A549 (cell line): Measurements from ENCODE around the gene HCST. TPM values are rescaled to one million over a fixed set of nuclear protein-coding genes. Genes with fewer than 3 reads are reported as not detected.

Experiments used
- ATAC-seq, 2 experiments: fragments of 200-7000 bp in 1 of 2; fragments of >200 bp in 1 of 2; cut with Nextera tagmentation in 1 of 2; cut with Tn5 transposase in 1 of 2; 3 replicates each; pipeline versions ENCODE4 v1.8.0 to v1.9.1; 2018 to 2020; ENCODE audit warnings: mild to moderate bottlenecking in 1 of 2, moderate library complexity in 1 of 2
- CTCF ChIA-PET: fragments of 300-600 bp; sonication (Branson Sonifier 250); formaldehyde crosslinking; extraction: SDS; loops from one replicate; lab custom pipeline; 2021; ENCODE audit warnings: antibody characterized with exemption, inconsistent platforms; lab: Yijun Ruan, JAX
- POLR2A ChIA-PET: fragments of 350-600 bp; formaldehyde crosslinking; extraction: SDS; loops from one replicate; lab custom pipeline; 2021; ENCODE audit warnings: antibody characterized with exemption, inconsistent platforms; lab: Yijun Ruan, JAX
- DNase-seq, 2 experiments: peaks; one replicate each; pipeline versions ENCODE4 v3.0.0 to v3.0.0-alpha.2; 2011 to 2016; ENCODE audit warnings: low read depth in 1 of 2, low spot score in 1 of 2
- FAIRE-seq: peaks from 2 replicates; lab custom pipeline; 2011; peaks lifted over from hg19 to GRCh38; lab: Jason Lieb, UNC
- H3K27ac ChIP-seq, 2 experiments: fragments of >200 bp; sonication (Bioruptor Twin); formaldehyde crosslinking; 3 replicates each; pipeline ENCODE4 v1.5.1; 2016 to 2017
- H3K4me1 ChIP-seq: fragments of >200 bp; sonication (Bioruptor Twin); formaldehyde crosslinking; 3 replicates; pipeline ENCODE4 v1.6.1; 2016
- H3K4me2 ChIP-seq: fragments of >200 bp; sonication (Bioruptor Twin); formaldehyde crosslinking; 3 replicates; pipeline ENCODE4 v1.6.1; 2016
- H3K4me3 ChIP-seq: fragments of >200 bp; sonication (Bioruptor Twin); formaldehyde crosslinking; 3 replicates; pipeline ENCODE4 v1.5.1; 2016
- H3K9me3 ChIP-seq: fragments of >200 bp; sonication (Bioruptor Twin); formaldehyde crosslinking; 3 replicates; pipeline ENCODE4 v1.6.1; 2016
- CBX2 ChIP-seq: fragments of 200-600 bp; sonication (generic); IDR thresholded peaks from 2 replicates; pipeline ENCODE4 v1.6.1; 2016; ENCODE audit warnings: low read depth, mild to moderate bottlenecking, borderline replicate concordance
- FOXS1 ChIP-seq: fragments of 250-450 bp; sonication (Bioruptor Pico); IDR thresholded peaks from 2 replicates; pipeline ENCODE4 v1.5.0; 2020; ENCODE audit warnings: mild to moderate bottlenecking, moderate library complexity
- HOXB13 ChIP-seq: fragments of 250-450 bp; sonication (Bioruptor Pico); IDR thresholded peaks from 2 replicates; pipeline ENCODE4 v1.5.0; 2020; ENCODE audit warnings: low read depth, mild to moderate bottlenecking, moderate library complexity
- JUN ChIP-seq, 2 experiments: fragments of >200 bp; sonication (Bioruptor Twin); formaldehyde crosslinking; IDR thresholded peaks; 2 replicates in 1 of 2; 3 replicates in 1 of 2; pipeline ENCODE4 v1.6.1; 2016 to 2017
- MAZ ChIP-seq: fragments of 150-350 bp; IDR thresholded peaks from 2 replicates; pipeline ENCODE4 v1.6.1; 2014; ENCODE audit warnings: antibody characterized with exemption, low read depth, low read length, borderline replicate concordance
- MYC ChIP-seq: IDR thresholded peaks from 2 replicates; pipeline ENCODE4 v1.6.1; 2012; ENCODE audit warnings: mild to moderate bottlenecking, inconsistent platforms, low read length, improper control_type of control experiment, borderline replicate concordance
- RAD21 ChIP-seq, 2 experiments: fragments of >200 bp in 1 of 2; sonication (Bioruptor Twin) in 1 of 2; formaldehyde crosslinking in 1 of 2; IDR thresholded peaks in 1 of 2; conservative IDR thresholded peaks in 1 of 2; 2 replicates in 1 of 2; 3 replicates in 1 of 2; pipeline ENCODE4 v1.6.1; 2012 to 2018; ENCODE audit warnings: inconsistent platforms in 1 of 2
- SREBF2 ChIP-seq: fragments of 450-650 bp; IDR thresholded peaks from 2 replicates; pipeline ENCODE4 v1.6.1; 2014; ENCODE audit warnings: mild to moderate bottlenecking, moderate library complexity
- ZC3H11A ChIP-seq: fragments of 450-650 bp; IDR thresholded peaks from 2 replicates; pipeline ENCODE4 v1.6.1; 2014; ENCODE audit warnings: antibody characterized with exemption, mild to moderate bottlenecking
- ZNF302 ChIP-seq: fragments of 250-450 bp; sonication (Bioruptor Pico); IDR thresholded peaks from 2 replicates; pipeline ENCODE4 v1.9.0; 2021; ENCODE audit warnings: inconsistent platforms, mild to moderate bottlenecking, moderate library complexity
- WGBS: methylation state at CpG from one replicate; pipeline ENCODE4 v1.1.6; 2017; ENCODE audit errors: missing lambda C conversion rate; 5-methylcytosine and 5-hydroxymethylcytosine counted together
- polyA plus RNA-seq, 4 experiments: library from polyadenylated mRNA; depleted of rRNA in 3 of 4; stranded (reverse); fragments of >200 nt; fragmentation: RNase III in 1 of 4; extraction: RNeasy Plus Mini Kit Qiagen cat#74134 plus additional on column Dnase treatment in 1 of 4; gene quantifications; 2 replicates in 3 of 4; 3 replicates in 1 of 4; pipeline ENCODE4 v1.2.3, GENCODE V29; 2011 to 2017
- TF ChIP-seq, protein P1 (sequence below): fragments of 450-650 bp; IDR thresholded peaks from 2 replicates; pipeline ENCODE4 v1.6.1; 2014; ENCODE audit warnings: antibody characterized with exemption
- TF ChIP-seq, protein P2 (sequence below): fragments of 200-600 bp; sonication (generic); IDR thresholded peaks from 2 replicates; pipeline ENCODE4 v1.6.1; 2016; ENCODE audit warnings: antibody characterized with exemption, mild to moderate bottlenecking, moderate library complexity
- TF ChIP-seq, protein P3 (sequence below): IDR thresholded peaks from 2 replicates; pipeline ENCODE4 v1.6.1; 2012
- TF ChIP-seq, protein P4 (sequence below): fragments of 250-450 bp; sonication (Bioruptor Pico); IDR thresholded peaks from 2 replicates; pipeline ENCODE4 v1.5.0; 2021; ENCODE audit warnings: mild to moderate bottlenecking, moderate library complexity, borderline replicate concordance
- TF ChIP-seq, protein P5 (sequence below): IDR thresholded peaks from 2 replicates; pipeline ENCODE4 v1.6.1; 2012; ENCODE audit warnings: low read depth, borderline replicate concordance

Gene HCST
- polyA plus RNA-seq, 2 of the 4 experiments (the other 2 are of a cell fraction): 0.49 TPM; not detected in 1

DNA sequence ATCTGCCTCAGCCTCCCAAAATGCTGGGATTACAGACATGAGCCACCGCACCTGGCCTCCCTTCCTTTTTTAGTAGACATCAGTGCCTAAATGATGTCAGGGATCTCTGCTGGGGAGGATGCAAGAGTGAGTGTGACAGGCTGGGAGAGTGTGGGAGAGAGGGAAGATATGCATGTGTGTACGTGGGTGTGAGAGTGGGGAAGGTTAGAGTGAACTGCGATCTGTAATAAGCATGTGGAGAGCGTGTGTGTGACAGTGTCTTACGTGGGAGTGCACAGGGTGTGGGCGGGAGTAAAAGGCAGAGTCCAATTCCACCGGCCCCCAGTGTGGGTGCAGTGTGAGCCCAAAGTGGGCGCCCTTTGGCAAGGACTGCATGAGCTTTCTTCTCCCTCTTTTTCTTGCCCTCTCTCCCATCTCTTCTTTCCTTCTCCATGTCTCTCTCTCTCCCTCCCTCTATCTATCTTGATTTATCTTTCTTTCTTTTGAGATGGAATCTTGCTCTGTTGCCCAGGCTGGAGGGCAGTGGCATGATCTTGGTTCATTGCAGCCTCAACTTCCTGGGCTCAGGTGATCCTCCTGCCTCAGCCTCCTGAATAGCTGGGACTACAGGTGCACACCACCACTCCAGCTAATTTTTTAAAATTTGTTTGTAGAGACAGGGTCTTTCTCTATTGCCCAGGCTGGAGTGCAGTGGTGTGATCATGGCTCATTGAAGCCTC, 49.1 kb upstream of the HCST start (continued):
- TF ChIP-seq, protein P1, sequence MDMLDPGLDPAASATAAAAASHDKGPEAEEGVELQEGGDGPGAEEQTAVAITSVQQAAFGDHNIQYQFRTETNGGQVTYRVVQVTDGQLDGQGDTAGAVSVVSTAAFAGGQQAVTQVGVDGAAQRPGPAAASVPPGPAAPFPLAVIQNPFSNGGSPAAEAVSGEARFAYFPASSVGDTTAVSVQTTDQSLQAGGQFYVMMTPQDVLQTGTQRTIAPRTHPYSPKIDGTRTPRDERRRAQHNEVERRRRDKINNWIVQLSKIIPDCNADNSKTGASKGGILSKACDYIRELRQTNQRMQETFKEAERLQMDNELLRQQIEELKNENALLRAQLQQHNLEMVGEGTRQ: no peak
- TF ChIP-seq RAD21 (conservative IDR thresholded peaks at IDR 0.05 in 1 of 2, IDR thresholded peaks at IDR 0.05 in 1 of 2): no peak

DNA sequence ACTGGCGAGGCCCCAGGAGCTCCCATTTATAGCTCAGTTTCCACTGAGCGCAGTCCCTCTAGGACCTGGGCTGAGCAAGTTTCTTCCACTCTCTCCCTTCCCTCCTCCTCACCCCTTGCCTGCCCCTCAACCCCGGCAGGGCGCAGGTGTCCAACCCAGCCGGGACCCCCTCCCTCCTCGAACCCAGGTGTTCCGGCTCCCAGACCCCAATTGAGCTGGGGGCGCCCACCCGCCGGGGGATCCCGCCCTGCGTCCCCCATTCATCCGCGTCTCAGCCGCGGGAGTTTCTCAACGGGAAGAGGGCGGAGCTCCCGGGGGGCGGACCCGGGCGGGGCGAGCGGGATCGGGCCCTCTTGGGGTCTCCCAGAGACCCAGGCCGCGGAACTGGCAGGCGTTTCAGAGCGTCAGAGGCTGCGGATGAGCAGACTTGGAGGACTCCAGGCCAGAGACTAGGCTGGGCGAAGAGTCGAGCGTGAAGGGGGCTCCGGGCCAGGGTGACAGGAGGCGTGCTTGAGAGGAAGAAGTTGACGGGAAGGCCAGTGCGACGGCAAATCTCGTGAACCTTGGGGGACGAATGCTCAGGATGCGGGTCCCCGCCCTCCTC, 45.7 kb upstream of the HCST start, which contains the start of gene KIRREL2:
Gene KIRREL2, plus strand, starts transcription at position 366 of the 604 bp plus-strand sequence. Its CDS starts 209 bp downstream, at position 575.
- Histone ChIP-seq H3K4me3 (peak within 1 kb of the TSS; percentile 55), H3K4me2 (peak within 1 kb of the TSS; percentile 99), H3K4me1 (peaks cover 11% of the 10 kb centered on the region; the same call in 2 of the 3 replicates), H3K27ac (peak within 1 kb of the TSS; percentile 45 to 78; a peak in 5 of 6 replicates), H3K9me3 (no peaks in the 10 kb centered on the region)
- DNase-seq (peak in 1 of 2 experiments; percentile 80), ATAC-seq (peak; percentile 57 to 75), FAIRE-seq (no peak)
- TF ChIP-seq, protein P2, sequence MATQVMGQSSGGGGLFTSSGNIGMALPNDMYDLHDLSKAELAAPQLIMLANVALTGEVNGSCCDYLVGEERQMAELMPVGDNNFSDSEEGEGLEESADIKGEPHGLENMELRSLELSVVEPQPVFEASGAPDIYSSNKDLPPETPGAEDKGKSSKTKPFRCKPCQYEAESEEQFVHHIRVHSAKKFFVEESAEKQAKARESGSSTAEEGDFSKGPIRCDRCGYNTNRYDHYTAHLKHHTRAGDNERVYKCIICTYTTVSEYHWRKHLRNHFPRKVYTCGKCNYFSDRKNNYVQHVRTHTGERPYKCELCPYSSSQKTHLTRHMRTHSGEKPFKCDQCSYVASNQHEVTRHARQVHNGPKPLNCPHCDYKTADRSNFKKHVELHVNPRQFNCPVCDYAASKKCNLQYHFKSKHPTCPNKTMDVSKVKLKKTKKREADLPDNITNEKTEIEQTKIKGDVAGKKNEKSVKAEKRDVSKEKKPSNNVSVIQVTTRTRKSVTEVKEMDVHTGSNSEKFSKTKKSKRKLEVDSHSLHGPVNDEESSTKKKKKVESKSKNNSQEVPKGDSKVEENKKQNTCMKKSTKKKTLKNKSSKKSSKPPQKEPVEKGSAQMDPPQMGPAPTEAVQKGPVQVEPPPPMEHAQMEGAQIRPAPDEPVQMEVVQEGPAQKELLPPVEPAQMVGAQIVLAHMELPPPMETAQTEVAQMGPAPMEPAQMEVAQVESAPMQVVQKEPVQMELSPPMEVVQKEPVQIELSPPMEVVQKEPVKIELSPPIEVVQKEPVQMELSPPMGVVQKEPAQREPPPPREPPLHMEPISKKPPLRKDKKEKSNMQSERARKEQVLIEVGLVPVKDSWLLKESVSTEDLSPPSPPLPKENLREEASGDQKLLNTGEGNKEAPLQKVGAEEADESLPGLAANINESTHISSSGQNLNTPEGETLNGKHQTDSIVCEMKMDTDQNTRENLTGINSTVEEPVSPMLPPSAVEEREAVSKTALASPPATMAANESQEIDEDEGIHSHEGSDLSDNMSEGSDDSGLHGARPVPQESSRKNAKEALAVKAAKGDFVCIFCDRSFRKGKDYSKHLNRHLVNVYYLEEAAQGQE: 0 out of 2 replicates have a peak, but pooled peaks have one; percentile 34
- TF ChIP-seq, protein P3, sequence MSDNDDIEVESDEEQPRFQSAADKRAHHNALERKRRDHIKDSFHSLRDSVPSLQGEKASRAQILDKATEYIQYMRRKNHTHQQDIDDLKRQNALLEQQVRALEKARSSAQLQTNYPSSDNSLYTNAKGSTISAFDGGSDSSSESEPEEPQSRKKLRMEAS: peak; percentile 41; the same call in 1 of the 2 replicates
- no peak for TF ChIP-seq RAD21 (conservative IDR thresholded peaks at IDR 0.05 in 1 of 2, IDR thresholded peaks at IDR 0.05 in 1 of 2)
- ChIA-PET CTCF (interaction anchor here (0.9 to 5.1 kb wide), 7 partner anchors 8 to 121 kb away, joined by 3 to 23 read pairs (median 4); no protein-coding TSS in a partner anchor), POLR2A (interaction anchor here (0.7 to 2.5 kb wide), 2 partner anchors 12 to 13 kb away, joined by 3 to 13 read pairs; no protein-coding TSS in a partner anchor)
- 13% methylated on average over 36 of the region's 42 CpGs for WGBS

DNA sequence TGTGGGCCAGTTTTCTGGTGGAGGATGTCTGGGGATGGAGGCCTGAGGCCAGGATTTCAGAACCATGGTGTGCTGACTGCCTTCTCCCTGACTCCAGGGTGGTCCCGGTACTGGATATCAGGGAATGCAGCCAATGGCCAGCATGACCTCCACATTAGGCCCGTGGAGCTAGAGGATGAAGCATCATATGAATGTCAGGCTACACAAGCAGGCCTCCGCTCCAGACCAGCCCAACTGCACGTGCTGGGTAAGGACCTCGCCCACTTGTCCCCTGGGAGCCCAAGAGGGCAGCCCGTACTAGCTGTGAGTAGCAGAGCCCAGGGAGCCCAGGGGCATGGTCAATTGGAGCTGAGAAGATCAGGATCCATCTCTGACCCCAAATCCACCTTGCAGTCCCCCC, 44.0 kb upstream of the HCST start:
- 71% methylated on average over 6 of the region's 6 CpGs for WGBS
- CTCF ChIA-PET: interaction anchor here (0.6 to 5.1 kb wide), 3 partner anchors 9 to 89 kb away, joined by 3 to 23 read pairs (median 4); no protein-coding TSS in a partner anchor
- POLR2A ChIA-PET: interaction anchor here (2.5 kb wide), 1 partner anchor 12 kb away, joined by 13 read pairs; no protein-coding TSS in a partner anchor
- Histone ChIP-seq H3K27ac (no peak overlapping the region), H3K9me3 (no peaks in the 10 kb centered on the region), H3K4me1 (peaks cover 11% of the 10 kb centered on the region; the same call in 2 of the 3 replicates), H3K4me3 (no peak overlapping the region), H3K4me2 (no peak overlapping the region)
- no peak for ATAC-seq
- DNase-seq: no peak
- TF ChIP-seq JUN (IDR thresholded peaks at IDR 0.05) (no peak), CBX2 (no peak), HOXB13 (no peak), ZC3H11A (no peak), MAZ (no peak), FOXS1 (CRISPR knock-in tag) (no peak), ZNF302 (CRISPR knock-in tag) (no peak), SREBF2 (no peak), MYC (no peak)
- TF ChIP-seq, protein P4, sequence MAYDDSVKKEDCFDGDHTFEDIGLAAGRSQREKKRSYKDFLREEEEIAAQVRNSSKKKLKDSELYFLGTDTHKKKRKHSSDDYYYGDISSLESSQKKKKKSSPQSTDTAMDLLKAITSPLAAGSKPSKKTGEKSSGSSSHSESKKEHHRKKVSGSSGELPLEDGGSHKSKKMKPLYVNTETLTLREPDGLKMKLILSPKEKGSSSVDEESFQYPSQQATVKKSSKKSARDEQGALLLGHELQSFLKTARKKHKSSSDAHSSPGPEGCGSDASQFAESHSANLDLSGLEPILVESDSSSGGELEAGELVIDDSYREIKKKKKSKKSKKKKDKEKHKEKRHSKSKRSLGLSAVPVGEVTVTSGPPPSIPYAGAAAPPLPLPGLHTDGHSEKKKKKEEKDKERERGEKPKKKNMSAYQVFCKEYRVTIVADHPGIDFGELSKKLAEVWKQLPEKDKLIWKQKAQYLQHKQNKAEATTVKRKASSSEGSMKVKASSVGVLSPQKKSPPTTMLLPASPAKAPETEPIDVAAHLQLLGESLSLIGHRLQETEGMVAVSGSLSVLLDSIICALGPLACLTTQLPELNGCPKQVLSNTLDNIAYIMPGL (CRISPR knock-in tag): no peak
- TF ChIP-seq, protein P5, sequence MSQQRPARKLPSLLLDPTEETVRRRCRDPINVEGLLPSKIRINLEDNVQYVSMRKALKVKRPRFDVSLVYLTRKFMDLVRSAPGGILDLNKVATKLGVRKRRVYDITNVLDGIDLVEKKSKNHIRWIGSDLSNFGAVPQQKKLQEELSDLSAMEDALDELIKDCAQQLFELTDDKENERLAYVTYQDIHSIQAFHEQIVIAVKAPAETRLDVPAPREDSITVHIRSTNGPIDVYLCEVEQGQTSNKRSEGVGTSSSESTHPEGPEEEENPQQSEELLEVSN: no peak
- peak; percentile 59 for FAIRE-seq
